NCI-H1930 (cell line): ENCODE measurements around the gene S1PR3.

Experiments
- DNase-seq, 2 experiments: peaks; one replicate each; lab custom pipeline; 2025; lab: John Stamatoyannopoulos, UW

S1PR3 gene

GRCh38 chr9:88993327-88993726 is 2.1 kb downstream of the S1PR3 start:
- no peak for DNase-seq

- DNase-seq: no peak
These were observed 2.7 kb downstream of the S1PR3 start for GRCh38 chr9:88993871-88994460.

- no peak for DNase-seq
These were observed 3.4 kb downstream of the S1PR3 start for GRCh38 chr9:88994469-88995199.

DNA sequence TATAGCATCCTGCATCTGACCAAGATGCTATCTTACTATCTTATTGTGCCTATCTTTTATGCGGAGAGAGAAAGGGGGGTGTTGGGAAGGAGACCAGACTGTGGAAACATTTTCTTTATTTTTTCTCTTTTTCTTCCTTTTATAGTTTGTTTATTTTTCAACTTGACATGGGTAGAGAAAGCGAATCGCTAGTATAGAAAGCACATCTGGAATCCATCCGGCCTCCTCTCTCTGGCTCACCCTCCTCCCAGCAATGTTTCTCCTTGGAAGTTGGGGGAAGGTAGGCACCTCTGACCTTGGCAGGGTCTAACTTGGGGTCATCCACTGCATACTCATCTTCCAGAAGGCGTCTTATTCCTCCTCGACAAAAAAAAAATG is 3.9 kb downstream of the S1PR3 start:
- no peak for DNase-seq

- no peak for DNase-seq
These were observed 4.4 kb downstream of the S1PR3 start for GRCh38 chr9:88995627-88996026.

GRCh38 chr9:88996046-88996920 is 5.0 kb downstream of the S1PR3 start:
- DNase-seq: no peak

DNA sequence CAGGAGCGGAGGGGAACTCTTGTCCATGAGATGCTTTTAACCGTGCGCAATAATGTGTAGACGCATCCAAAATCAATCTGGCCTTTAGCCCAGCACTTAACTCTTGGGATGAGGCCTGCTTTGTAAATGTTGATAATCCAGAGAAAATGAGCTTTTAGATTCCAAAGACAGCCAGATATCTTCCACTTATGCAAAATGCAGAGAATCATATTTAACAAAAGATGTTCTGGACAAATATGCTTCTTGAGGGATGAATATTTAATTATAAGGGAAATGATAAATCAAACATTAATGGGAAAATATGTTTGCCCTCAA is 5.6 kb downstream of the S1PR3 start:
- no peak for DNase-seq

- no peak for DNase-seq
These were observed 6.4 kb downstream of the S1PR3 start for GRCh38 chr9:88997646-88998045.

DNA sequence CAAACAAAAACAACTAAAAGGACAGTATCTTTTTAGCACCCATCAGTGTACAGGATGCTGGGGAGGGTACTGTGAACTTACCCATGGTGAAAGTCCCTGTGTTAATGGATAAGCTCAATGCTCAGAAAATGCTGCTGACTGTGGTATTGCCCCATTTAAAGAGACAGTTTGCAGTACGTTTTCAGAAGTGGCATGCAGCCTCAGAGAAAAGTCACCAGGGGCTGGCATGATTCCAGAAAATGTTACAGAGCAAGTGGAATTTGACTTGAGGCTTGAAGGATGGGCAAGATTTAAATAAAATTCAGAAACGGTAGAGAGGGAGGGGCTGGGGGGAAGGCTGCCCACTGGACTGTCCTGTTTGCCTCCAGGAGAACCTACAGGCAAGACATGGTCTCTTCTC is 7.2 kb downstream of the S1PR3 start:
- DNase-seq: no peak

DNA sequence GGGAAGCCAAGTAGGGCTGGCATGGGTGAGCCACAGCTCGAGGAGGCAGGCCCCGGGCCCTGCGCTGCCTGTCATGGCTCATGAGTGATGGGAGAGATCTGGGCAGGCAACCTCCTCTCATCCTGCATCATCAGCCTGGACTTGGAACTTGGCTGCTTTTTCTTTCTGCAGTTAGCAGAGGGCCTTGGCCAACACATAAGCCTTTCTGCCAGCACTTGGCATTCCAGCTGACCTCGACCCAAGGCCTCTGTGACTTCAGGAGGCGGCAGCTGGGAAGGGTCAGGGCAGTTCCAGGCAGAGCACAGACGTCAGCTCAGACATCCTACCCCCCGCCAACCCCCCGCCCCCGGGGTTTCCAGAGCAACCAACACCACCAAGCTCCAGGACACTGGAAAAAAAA is 7.6 kb downstream of the S1PR3 start:
- no peak for DNase-seq

DNA sequence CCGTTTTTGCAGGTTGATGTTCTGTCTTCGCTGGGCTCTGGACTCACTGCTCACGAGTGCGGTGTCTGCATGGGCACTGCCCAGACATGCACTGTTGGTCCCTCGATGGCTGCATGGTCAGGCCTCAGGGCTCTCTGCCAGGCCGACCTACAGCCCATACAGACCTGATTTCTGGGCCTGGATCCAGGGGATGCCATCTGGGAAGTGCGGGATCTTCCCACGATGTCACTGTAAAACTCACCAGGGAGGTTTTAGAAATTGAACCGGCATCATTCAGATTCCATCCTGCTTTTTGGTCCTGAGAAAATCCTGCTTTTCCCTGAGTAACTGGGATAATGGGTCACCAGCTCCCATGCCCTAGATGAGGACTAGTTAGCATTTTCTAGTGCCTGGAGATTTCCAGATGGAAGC is 9.1 kb downstream of the S1PR3 start:
- no peak for DNase-seq

GRCh38 chr9:89000973-89001916 is 10.0 kb downstream of the S1PR3 start:
- DNase-seq: peak; percentile 71

DNA sequence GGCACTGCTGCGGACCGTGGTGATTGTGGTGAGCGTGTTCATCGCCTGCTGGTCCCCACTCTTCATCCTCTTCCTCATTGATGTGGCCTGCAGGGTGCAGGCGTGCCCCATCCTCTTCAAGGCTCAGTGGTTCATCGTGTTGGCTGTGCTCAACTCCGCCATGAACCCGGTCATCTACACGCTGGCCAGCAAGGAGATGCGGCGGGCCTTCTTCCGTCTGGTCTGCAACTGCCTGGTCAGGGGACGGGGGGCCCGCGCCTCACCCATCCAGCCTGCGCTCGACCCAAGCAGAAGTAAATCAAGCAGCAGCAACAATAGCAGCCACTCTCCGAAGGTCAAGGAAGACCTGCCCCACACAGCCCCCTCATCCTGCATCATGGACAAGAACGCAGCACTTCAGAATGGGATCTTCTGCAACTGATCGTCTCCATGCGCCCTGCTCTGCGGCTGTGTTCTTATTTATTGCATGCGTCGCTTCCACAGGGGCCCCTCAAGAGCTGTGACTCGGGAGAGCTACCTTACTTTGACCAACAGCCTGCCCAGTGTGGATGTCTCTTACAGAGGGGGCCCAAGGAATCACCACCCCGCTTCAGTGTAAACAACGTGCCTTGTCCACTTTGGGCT is 10.8 kb downstream of the S1PR3 start:
- DNase-seq: no peak

- no peak for DNase-seq
These were observed 11.7 kb downstream of the S1PR3 start for GRCh38 chr9:89002987-89003386.

GRCh38 chr9:89005323-89005722 is 14.1 kb downstream of the S1PR3 start:
- DNase-seq: no peak

GRCh38 chr9:89006267-89006666 is 15.0 kb downstream of the S1PR3 start:
- no peak for DNase-seq

DNA sequence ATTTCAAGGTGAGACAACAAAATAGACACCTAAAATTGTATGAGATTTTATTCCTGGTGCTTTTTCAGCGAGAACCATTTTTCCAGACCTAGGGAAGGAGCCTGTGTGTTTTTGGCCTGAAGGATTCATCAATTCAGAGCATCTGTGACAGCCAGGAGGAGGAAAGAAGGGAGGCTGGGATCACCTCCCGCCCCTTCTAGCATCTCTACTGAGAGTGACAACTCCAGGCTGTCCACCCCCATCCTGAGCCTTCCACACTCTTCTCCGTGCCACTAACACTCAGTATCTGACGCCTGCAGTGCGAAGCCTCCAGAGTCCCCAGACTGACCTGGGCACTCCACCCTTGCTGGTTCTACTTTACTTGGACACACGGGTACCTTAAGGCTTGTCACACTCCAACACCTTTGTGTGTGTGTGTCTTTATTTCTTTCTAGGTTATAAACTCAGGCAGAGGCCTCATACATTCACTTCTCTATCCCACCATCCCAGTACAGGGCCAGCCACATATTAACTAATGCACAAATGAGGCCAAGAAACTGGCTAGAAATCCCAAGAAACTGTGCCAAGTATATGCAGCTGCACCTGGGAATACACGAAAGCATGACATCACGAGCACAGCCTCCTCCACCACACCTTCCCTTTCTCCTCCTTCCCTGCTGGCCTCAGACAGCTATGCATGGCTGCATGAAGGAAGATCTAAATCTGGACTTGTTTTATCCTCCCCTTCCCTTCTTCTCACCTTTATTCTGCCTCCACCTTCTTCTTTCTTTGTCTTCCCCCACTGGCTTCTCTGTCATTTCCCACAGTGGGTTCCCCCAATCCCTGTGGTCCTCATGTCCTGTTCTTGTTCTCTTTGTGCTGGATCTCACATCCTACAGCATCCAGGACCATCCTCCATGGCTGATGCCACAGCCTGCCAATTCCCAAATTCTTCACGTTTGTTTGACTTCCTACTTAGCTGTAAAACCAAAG is 16.0 kb downstream of the S1PR3 start:
- DNase-seq: no peak

DNA sequence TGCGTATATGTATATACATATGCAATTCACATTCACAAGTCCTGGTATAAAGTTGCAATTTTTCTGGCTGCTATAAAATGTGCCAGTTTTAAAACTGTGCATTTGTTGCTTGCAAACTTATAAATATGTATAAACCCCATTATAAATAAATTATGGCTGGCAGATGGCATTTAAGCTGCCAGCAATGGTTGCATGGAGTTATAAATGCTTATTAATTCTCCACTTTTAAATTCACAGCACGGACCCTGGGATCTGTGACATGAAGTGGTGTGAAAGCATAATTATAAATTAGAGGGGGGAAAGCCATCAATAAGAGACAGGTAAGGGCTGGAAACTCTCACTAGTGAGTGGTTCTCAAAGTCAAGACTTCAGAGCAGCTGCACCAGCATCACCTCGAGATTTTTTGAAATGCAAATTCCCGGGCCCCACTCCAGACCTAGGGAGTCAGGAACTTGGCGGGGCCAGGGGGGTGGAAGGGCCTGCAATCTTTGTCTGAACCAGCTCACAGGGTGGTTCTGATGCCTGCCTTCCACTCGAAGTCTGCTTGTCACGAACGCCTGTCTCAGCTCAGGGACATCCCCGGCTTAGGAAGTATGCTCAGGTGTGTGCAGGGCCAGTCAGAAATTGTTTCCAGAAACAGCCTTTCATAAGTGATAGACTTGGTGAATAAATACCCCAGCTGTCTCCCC is 16.9 kb downstream of the S1PR3 start:
- DNase-seq: no peak

- no peak for DNase-seq
These were observed 17.7 kb downstream of the S1PR3 start for GRCh38 chr9:89008744-89009545.
